ENCODE measurements around the gene NFILZ.

The NFILZ gene

GRCh38 chr19:8638078-8638619 lies 7.7 kb downstream of the NFILZ start:
- peaks cover 2% of the 10 kb centered on the region for H3K4me1 ChIP-seq (ENCODE audit: insufficient read depth, insufficient read length)
- TF ChIP-seq SUZ12 (IDR thresholded peaks at IDR 0.05; ENCODE audit: extremely low read depth, insufficient read depth, insufficient read length) (no peak), YY1 (IDR thresholded peaks at IDR 0.05; ENCODE audit: insufficient read depth, insufficient read length) (no peak), ZNF274 (IDR thresholded peaks at IDR 0.05; ENCODE audit: low read depth, low read length) (no peak)
- DNase-seq (ENCODE audit: low read depth, low spot score), result no peak

GRCh38 chr19:8639821-8640401 lies 9.5 kb downstream of the NFILZ start:
- no peak for DNase-seq (ENCODE audit: low read depth, low spot score)
- Histone ChIP-seq H3K36me3 (ENCODE audit: insufficient read depth, insufficient read length, low read length) (no peaks in the 10 kb centered on the region), H3K9ac (ENCODE audit: insufficient read length, low read depth) (no peak overlapping the region), H3K4me3 (ENCODE audit: insufficient read length, low read depth) (no peak overlapping the region), H3K27me3 (ENCODE audit: insufficient read depth, insufficient read length) (no peaks in the 10 kb centered on the region), H3K4me1 (ENCODE audit: insufficient read depth, insufficient read length) (no peaks in the 10 kb centered on the region), H3K9me3 (ENCODE audit: insufficient read depth, low read length) (peaks cover 13% of the 10 kb centered on the region)
- TF ChIP-seq SUZ12 (IDR thresholded peaks at IDR 0.05; ENCODE audit: extremely low read depth, insufficient read depth, insufficient read length) (no peak), ZNF274 (IDR thresholded peaks at IDR 0.05; ENCODE audit: low read depth, low read length) (no peak)

More at GRCh38 chr19:8638078-8638619, 7.7 kb downstream of the NFILZ start:
- Histone ChIP-seq H3K36me3 (ENCODE audit: insufficient read depth, insufficient read length, low read length) (no peaks in the 10 kb centered on the region), H3K4me3 (ENCODE audit: insufficient read length, low read depth) (no peak overlapping the region), H3K9me3 (ENCODE audit: insufficient read depth, low read length) (peaks cover 13% of the 10 kb centered on the region), H3K27me3 (ENCODE audit: insufficient read depth, insufficient read length) (no peaks in the 10 kb centered on the region), H3K9ac (ENCODE audit: insufficient read length, low read depth) (no peak overlapping the region)

GRCh38 chr19:8640402-8641004 lies 10.1 kb downstream of the NFILZ start:
- H3K27me3 ChIP-seq (ENCODE audit: insufficient read depth, insufficient read length), result no peaks in the 10 kb centered on the region
- TF ChIP-seq YY1 (IDR thresholded peaks at IDR 0.05; ENCODE audit: insufficient read depth, insufficient read length), result no peak
- TF ChIP-seq SUZ12 (IDR thresholded peaks at IDR 0.05; ENCODE audit: extremely low read depth, insufficient read depth, insufficient read length), result no peak
- no peak for TF ChIP-seq ZNF274 (IDR thresholded peaks at IDR 0.05; ENCODE audit: low read depth, low read length)
- no peak for DNase-seq (ENCODE audit: low read depth, low spot score)
- H3K9me3 ChIP-seq (ENCODE audit: insufficient read depth, low read length), result peaks cover 13% of the 10 kb centered on the region
- H3K4me3 ChIP-seq (ENCODE audit: insufficient read length, low read depth), result no peak overlapping the region
- H3K9ac ChIP-seq (ENCODE audit: insufficient read length, low read depth), result no peak overlapping the region
- no peaks in the 10 kb centered on the region for H3K4me1 ChIP-seq (ENCODE audit: insufficient read depth, insufficient read length)
- no peaks in the 10 kb centered on the region for H3K36me3 ChIP-seq (ENCODE audit: insufficient read depth, insufficient read length, low read length)

- no peaks in the 10 kb centered on the region for H3K4me1 ChIP-seq (ENCODE audit: insufficient read depth, insufficient read length)
- H3K9me3 ChIP-seq (ENCODE audit: insufficient read depth, low read length), result peaks cover 13% of the 10 kb centered on the region
- H3K9ac ChIP-seq (ENCODE audit: insufficient read length, low read depth), result no peak overlapping the region
- TF ChIP-seq YY1 (IDR thresholded peaks at IDR 0.05; ENCODE audit: insufficient read depth, insufficient read length) (no peak), SUZ12 (IDR thresholded peaks at IDR 0.05; ENCODE audit: extremely low read depth, insufficient read depth, insufficient read length) (no peak), ZNF274 (IDR thresholded peaks at IDR 0.05; ENCODE audit: low read depth, low read length) (no peak)
- no peak overlapping the region for H3K4me3 ChIP-seq (ENCODE audit: insufficient read length, low read depth)
- DNase-seq (ENCODE audit: low read depth, low spot score), result no peak
- H3K36me3 ChIP-seq (ENCODE audit: insufficient read depth, insufficient read length, low read length), result no peaks in the 10 kb centered on the region
- no peaks in the 10 kb centered on the region for H3K27me3 ChIP-seq (ENCODE audit: insufficient read depth, insufficient read length)
These were observed 10.9 kb downstream of the NFILZ start for GRCh38 chr19:8641221-8641907.

- peaks cover 13% of the 10 kb centered on the region for H3K9me3 ChIP-seq (ENCODE audit: insufficient read depth, low read length)
- no peak for DNase-seq (ENCODE audit: low read depth, low spot score)
- no peak overlapping the region for H3K9ac ChIP-seq (ENCODE audit: insufficient read length, low read depth)
- H3K36me3 ChIP-seq (ENCODE audit: insufficient read depth, insufficient read length, low read length), result no peaks in the 10 kb centered on the region
- no peaks in the 10 kb centered on the region for H3K4me1 ChIP-seq (ENCODE audit: insufficient read depth, insufficient read length)
- no peaks in the 10 kb centered on the region for H3K27me3 ChIP-seq (ENCODE audit: insufficient read depth, insufficient read length)
- no peak overlapping the region for H3K4me3 ChIP-seq (ENCODE audit: insufficient read length, low read depth)
- no peak for TF ChIP-seq SUZ12 (IDR thresholded peaks at IDR 0.05; ENCODE audit: extremely low read depth, insufficient read depth, insufficient read length)
- TF ChIP-seq ZNF274 (IDR thresholded peaks at IDR 0.05; ENCODE audit: low read depth, low read length), result no peak
These were observed 11.6 kb downstream of the NFILZ start for GRCh38 chr19:8641908-8642547.

GRCh38 chr19:8642561-8642960 lies 12.1 kb downstream of the NFILZ start:
- no peaks in the 10 kb centered on the region for H3K27me3 ChIP-seq (ENCODE audit: insufficient read depth, insufficient read length)
- H3K36me3 ChIP-seq (ENCODE audit: insufficient read depth, insufficient read length, low read length), result no peaks in the 10 kb centered on the region
- H3K9ac ChIP-seq (ENCODE audit: insufficient read length, low read depth), result no peak overlapping the region
- DNase-seq (ENCODE audit: low read depth, low spot score), result no peak
- no peak overlapping the region for H3K4me3 ChIP-seq (ENCODE audit: insufficient read length, low read depth)
- H3K9me3 ChIP-seq (ENCODE audit: insufficient read depth, low read length), result peaks cover 13% of the 10 kb centered on the region
- H3K4me1 ChIP-seq (ENCODE audit: insufficient read depth, insufficient read length), result no peaks in the 10 kb centered on the region
- TF ChIP-seq SUZ12 (IDR thresholded peaks at IDR 0.05; ENCODE audit: extremely low read depth, insufficient read depth, insufficient read length) (no peak), ZNF274 (IDR thresholded peaks at IDR 0.05; ENCODE audit: low read depth, low read length) (no peak), YY1 (IDR thresholded peaks at IDR 0.05; ENCODE audit: insufficient read depth, insufficient read length) (no peak)

All from NT2/D1 (cell line).